Activated CD4-positive, alpha-beta T cell treated with anti-CD3 and anti-CD28 coated beads, Interleukin-2, amount 10 ng/mL, durations not matched to agents 24 days and 14 days (primary cell): ENCODE data around the gene SULT1A3. TPM values are rescaled to one million over a fixed set of nuclear protein-coding genes. Genes with fewer than 3 reads are reported as not detected.
"Not testable (repeated sequence)": the region's sequence is repeated elsewhere in the genome, so short reads cannot be mapped to it uniquely, and the experiment has no call there.

ENCODE experiments used
- DNase-seq: peaks from one replicate; pipeline ENCODE4 v3.0.0; 2022
- H3K27ac Mint-ChIP-seq: one replicate; pipeline ENCODE4 v1.8.0; 2022; ENCODE audit warnings: mild to moderate bottlenecking, mixed read lengths
- H3K27me3 Mint-ChIP-seq: one replicate; pipeline ENCODE4 v1.8.0; 2022; ENCODE audit warnings: mixed read lengths
- H3K36me3 Mint-ChIP-seq: one replicate; pipeline ENCODE4 v1.8.0; 2022; ENCODE audit warnings: low read depth, mild to moderate bottlenecking, mixed read lengths
- H3K4me1 Mint-ChIP-seq: one replicate; pipeline ENCODE4 v1.8.0; 2021; ENCODE audit warnings: mixed read lengths
- H3K4me3 Mint-ChIP-seq: one replicate; pipeline ENCODE4 v1.8.0; 2022; ENCODE audit warnings: mild to moderate bottlenecking, moderate library complexity, mixed read lengths
- H3K9me3 Mint-ChIP-seq: one replicate; pipeline ENCODE4 v1.8.0; 2021; ENCODE audit warnings: mixed read lengths
- intact Hi-C: fragments of 100-400 bp; cut with micrococcal nuclease; formaldehyde crosslinking; loops from one replicate; pipeline ENCODE4 v1.15.1; 2023
- total RNA-seq: library from RNA; stranded (reverse); gene quantifications from 2 replicates; pipeline ENCODE4 v1.2.3, GENCODE V29; 2022

Gene SULT1A3
- total RNA-seq, 1 donor from 2014 or later, result 15.6 TPM

DNA sequence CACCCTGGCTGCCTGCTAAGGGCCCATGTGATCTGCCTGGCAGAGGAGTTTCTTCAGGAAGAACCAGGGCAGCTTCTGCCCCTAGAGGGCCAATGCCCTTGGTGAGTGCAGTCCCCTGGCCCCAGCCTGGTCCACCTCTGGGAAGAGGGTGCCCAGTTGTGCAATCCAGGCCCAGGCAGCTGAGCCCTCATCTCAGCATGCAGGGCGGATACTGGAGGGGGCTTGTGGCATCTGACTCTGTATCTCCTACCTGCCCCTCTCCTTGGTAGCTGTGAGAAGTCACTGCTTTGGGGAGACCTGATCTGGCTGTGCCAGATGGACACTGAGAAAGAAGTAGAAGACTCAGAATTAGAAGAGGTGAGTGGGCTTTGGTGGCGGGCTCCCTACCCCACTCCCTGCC, 2.1 kb upstream of the SULT1A3 start:
- H3K9me3 Mint-ChIP-seq, H3K36me3 Mint-ChIP-seq, intact Hi-C loops, H3K4me1 Mint-ChIP-seq, H3K27me3 Mint-ChIP-seq, H3K4me3 Mint-ChIP-seq, H3K27ac Mint-ChIP-seq: not testable (repeated sequence)
- DNase-seq, result peak; percentile 56

DNA sequence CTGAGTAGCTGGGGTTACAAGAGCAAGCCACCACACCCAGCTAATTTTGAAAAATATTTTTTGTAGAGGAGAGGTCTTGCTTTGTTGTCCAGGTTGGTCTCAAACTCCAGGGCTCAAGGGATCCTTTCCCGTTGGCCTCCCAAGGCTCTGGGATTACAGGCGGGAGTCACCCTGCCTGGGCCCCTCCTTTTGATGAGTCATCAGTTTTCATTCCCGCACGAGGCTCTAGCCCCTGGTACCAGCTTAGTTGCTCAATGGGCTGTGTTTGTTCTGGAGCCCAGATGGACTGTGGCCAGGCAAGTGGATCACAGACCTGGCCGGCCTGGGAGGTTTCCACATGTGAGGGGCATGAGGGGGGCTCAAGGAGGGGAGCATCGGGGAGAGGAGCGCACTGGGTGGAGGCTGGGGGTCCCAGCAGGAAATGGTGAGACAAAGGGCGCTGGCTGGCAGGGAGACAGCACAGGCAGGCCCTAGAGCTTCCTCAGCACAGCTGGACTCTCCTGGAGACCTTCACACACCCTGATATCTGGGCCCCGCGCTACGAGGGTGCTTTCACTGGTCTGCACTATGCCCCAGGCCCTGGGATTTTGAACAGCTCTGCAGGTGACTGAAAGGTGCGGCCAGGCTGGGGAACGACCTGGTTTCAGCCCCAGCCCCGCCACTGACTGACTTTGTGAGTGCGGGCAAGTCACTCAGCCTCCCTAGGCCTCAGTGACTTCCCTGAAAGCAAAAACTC, 721 bp downstream of the SULT1A3 start:
- H3K36me3 Mint-ChIP-seq, H3K27me3 Mint-ChIP-seq, H3K27ac Mint-ChIP-seq, intact Hi-C loops, DNase-seq, H3K4me1 Mint-ChIP-seq, H3K4me3 Mint-ChIP-seq, H3K9me3 Mint-ChIP-seq: not testable (repeated sequence)

DNA sequence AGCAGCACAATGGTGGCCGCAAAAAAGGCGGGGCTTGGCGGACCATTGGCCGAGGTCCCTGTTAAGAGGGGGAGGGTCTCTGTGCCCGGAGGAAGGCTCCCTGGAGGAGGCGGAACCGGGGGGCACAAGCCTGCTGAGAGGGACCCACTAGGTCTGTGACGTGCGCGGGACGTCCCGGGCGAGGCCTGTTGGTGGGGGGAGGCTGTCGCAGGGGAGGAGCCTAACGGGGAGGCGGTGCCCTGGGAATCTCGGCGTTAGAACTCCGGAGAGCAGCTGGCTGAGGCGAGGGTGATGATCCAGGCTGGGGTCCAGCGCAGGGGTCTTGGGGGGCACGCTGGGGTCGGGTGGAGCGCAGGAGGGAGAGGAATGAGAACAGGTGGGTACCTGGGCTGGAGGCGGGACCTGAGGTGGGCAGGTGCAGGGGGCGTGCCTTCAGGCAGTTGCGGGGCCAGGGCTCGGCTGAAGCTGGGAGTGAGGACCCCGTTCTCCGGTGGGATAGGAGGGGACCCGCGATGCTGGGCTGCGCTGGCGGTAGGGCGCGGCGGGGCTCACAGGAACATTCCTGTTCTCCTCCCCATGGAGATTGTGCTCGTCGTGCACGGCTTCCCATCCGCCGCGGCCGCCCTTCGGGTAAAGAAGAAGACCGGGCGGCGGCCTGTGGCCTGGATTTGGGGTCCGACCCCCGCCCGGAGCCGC, 6.6 kb downstream of the SULT1A3 start:
- peak; percentile 60 for DNase-seq
- intact Hi-C loops, H3K4me3 Mint-ChIP-seq, H3K4me1 Mint-ChIP-seq, H3K27me3 Mint-ChIP-seq, H3K27ac Mint-ChIP-seq, H3K36me3 Mint-ChIP-seq, H3K9me3 Mint-ChIP-seq: not testable (repeated sequence)

DNA sequence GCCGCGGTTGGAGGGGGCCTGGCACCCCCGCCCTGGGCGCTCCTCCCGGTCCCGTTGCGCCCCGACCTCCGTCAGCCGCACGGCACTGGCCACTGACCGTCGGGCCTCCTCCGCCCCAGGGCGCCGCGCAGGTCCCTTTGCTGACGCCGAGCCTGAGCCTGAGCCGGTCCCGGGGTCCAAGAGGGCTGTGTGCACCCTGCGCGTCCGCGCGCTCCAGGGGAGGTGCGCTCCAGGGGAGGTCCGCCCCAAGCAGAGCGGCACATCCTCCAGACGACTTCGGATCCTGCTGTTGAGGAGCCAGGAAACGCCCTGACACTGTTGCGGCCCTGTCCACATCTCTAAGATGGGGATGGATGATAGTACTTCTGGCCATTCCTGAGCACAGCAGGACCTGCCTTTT, 7.2 kb downstream of the SULT1A3 start:
- H3K9me3 Mint-ChIP-seq, H3K4me1 Mint-ChIP-seq, H3K27ac Mint-ChIP-seq, DNase-seq, H3K36me3 Mint-ChIP-seq, H3K4me3 Mint-ChIP-seq, H3K27me3 Mint-ChIP-seq, intact Hi-C loops: not testable (repeated sequence)

DNA sequence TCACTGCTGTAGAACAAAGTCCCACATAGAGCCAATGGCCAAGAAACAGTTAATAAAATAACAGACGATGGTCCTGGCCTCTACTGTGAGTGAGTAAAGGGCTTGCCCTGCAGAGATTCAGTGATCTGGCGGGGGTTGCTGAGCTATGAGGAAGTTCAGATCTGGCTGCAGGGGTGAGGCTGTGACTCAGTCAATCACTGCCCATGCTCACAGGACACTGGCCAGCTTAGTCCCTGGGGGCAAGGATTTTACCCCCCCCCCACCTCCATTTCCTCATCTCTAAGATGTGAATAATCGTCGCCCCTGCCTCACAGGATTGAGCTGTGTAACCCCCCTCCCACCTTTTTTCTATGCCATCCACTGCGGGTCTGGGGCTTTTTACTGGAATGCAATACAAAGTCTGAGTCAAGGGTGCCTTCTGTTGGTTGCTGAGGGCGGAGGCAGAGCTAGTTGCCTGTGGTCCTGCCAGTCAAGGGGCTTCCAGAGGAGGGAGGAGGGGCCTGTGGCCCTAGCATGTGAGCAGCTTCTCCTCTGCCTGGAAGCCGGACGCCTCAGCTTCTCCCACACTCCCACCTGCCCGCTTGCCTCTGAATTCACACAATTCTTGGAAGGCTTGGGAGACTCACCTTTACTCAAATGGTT, 8.1 kb downstream of the SULT1A3 start:
- H3K36me3 Mint-ChIP-seq, H3K9me3 Mint-ChIP-seq, H3K27ac Mint-ChIP-seq, H3K4me3 Mint-ChIP-seq, intact Hi-C loops, H3K4me1 Mint-ChIP-seq, H3K27me3 Mint-ChIP-seq: not testable (repeated sequence)
- peak; percentile 6 for DNase-seq

DNA sequence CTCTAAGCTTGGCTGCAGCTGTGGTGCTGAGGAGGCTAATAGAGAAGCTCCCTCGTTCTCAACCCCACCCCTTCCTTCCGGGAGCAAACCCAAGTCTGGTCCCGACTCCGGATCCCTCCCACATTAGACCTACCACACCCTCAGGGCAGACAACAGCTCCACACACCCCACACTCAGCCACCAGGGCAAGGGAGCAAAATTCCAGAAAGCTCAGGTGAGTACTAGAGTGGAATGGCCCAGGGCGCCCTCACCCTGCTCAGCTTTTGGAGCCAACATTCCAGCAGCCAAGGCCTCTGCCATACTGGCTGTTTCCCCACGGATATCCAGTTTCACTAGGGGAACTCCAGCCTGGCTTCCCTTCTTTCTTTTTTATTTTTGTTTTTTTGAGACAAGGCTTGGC, 10.0 kb downstream of the SULT1A3 start:
- H3K4me1 Mint-ChIP-seq, intact Hi-C loops, H3K27me3 Mint-ChIP-seq, H3K4me3 Mint-ChIP-seq, H3K27ac Mint-ChIP-seq, H3K9me3 Mint-ChIP-seq, H3K36me3 Mint-ChIP-seq: not testable (repeated sequence)
- DNase-seq, result peak; percentile 71

DNA sequence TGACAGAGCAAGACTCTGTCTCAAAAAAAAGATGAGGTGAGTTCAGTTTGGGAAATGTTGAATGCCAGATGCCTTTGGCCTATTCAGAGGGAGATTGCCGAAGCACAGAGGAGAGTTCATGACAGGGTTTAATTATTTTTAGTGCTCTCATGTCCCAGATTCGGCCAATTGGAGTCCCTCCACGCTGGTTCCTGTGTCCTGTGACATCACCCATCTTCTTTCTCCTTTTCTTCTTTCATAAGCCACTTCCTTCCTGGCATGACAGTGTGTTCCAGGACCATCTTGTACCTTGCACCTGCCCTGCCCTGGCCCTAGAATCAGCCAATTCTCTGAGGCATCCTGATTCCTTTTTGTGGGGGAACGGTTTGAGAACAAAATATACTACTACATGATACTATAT, 12.4 kb downstream of the SULT1A3 start:
- H3K9me3 Mint-ChIP-seq, H3K27me3 Mint-ChIP-seq, intact Hi-C loops, H3K4me1 Mint-ChIP-seq, H3K27ac Mint-ChIP-seq, DNase-seq, H3K4me3 Mint-ChIP-seq, H3K36me3 Mint-ChIP-seq: not testable (repeated sequence)

DNA sequence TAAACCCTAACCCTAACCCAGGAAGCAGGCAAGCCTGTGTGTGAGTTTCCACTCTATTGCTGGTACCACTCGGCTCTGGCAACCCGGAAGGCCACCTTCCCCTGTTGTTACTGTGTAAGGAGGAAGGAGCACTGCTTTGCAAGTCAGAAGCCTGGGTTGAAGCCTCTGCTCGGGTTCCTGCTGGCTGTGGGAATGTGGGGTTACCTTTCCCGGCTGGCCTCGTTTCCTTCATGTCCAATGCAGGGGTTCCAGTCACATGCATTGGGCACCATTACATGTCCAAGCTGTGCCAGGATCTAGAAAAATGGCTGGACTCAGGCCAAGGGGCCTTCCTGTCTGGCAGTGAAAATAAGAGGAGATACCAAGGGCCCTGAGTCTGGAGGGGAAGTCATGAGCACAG, 18.0 kb downstream of the SULT1A3 start:
- intact Hi-C loops, H3K27me3 Mint-ChIP-seq, H3K36me3 Mint-ChIP-seq, H3K4me1 Mint-ChIP-seq, H3K4me3 Mint-ChIP-seq, H3K9me3 Mint-ChIP-seq, H3K27ac Mint-ChIP-seq: not testable (repeated sequence)
- peak; percentile 48 for DNase-seq

DNA sequence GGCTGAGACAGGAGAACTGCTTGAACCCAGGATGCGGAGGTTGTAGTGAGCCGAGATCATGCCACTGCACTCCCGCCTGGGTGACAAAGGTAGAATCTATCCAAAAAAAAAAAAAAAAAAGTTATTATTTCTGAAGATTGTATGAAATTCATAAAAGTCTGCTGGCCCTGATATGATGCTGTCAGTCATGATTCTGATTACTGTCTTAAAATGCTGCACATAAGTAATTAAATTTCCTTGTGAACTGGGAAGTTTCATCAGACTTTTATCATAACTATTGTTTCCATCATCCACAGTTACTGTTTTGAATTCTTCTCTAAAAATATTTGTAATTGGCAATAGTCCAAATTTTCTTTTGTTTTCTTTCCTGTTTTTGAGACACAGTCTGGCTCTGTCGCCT, 49.3 kb downstream of the SULT1A3 start, which contains the start of gene NPIPB13:
Gene NPIPB13, minus strand, starts transcription at position 101 of the 400 bp plus-strand sequence. CDS start 2,906 bp downstream, outside the sequence.
- H3K4me3 Mint-ChIP-seq, intact Hi-C loops, DNase-seq, H3K4me1 Mint-ChIP-seq, H3K27me3 Mint-ChIP-seq, H3K36me3 Mint-ChIP-seq, H3K27ac Mint-ChIP-seq, H3K9me3 Mint-ChIP-seq: not testable (repeated sequence)

Other genes starting within 250 kb of the SULT1A3 start
- 41.7 and 43.8 TPM in 2 replicates for gene TMEM219, start 237.2 kb upstream of the SULT1A3 start, total RNA-seq
- gene TAOK2, start 225.4 kb upstream of the SULT1A3 start, total RNA-seq, result 35.8 and 38.7 TPM in 2 replicates
- 45.9 and 47.7 TPM in 2 replicates for gene HIRIP3, start 203.6 kb upstream of the SULT1A3 start, total RNA-seq
- gene INO80E, start 203.0 kb upstream of the SULT1A3 start, total RNA-seq, result 129 and 133 TPM in 2 replicates
- 2.7 and 3.2 TPM in 2 replicates for gene DOC2A, start 188.2 kb upstream of the SULT1A3 start, total RNA-seq
- not detected in 2 replicates for gene C16orf92, start 176.1 kb upstream of the SULT1A3 start, total RNA-seq
- 1.5 and 1.8 TPM in 2 replicates for gene TLCD3B, start 168.0 kb upstream of the SULT1A3 start, total RNA-seq
- gene ALDOA, start 133.5 kb upstream of the SULT1A3 start, total RNA-seq, result 2,074 and 2,109 TPM in 2 replicates
- gene PPP4C, start 123.3 kb upstream of the SULT1A3 start, total RNA-seq, result 144 and 145 TPM in 2 replicates
- gene TBX6, start 107.3 kb upstream of the SULT1A3 start, total RNA-seq, result 2.1 TPM in 2 replicates
- 11.8 and 11.9 TPM in 2 replicates for gene YPEL3, start 103.0 kb upstream of the SULT1A3 start, total RNA-seq
- 6.0 and 6.6 TPM in 2 replicates for gene GDPD3, start 85.7 kb upstream of the SULT1A3 start, total RNA-seq
- gene MAPK3, start 76.0 kb upstream of the SULT1A3 start, total RNA-seq, result 53.9 and 56.4 TPM in 2 replicates
- 748 and 758 TPM in 2 replicates for gene CORO1A, start 15.7 kb upstream of the SULT1A3 start, total RNA-seq
- gene BOLA2B, start 5.6 kb upstream of the SULT1A3 start, total RNA-seq, result 280 and 300 TPM in 2 replicates
- gene SLX1A, start 5.4 kb upstream of the SULT1A3 start, total RNA-seq, result 73.0 and 80.7 TPM in 2 replicates
- gene NPIPB13, start 49.2 kb downstream of the SULT1A3 start, total RNA-seq, result 14.5 and 21.1 TPM in 2 replicates
- gene CD2BP2, start 156.1 kb downstream of the SULT1A3 start, total RNA-seq, result 80.5 and 93.2 TPM in 2 replicates
- gene TBC1D10B, start 171.2 kb downstream of the SULT1A3 start, total RNA-seq, result 68.9 TPM in 2 replicates
- 1.0 and 1.3 TPM in 2 replicates for gene MYL11, start 175.5 kb downstream of the SULT1A3 start, total RNA-seq
- 162 and 163 TPM in 2 replicates for gene SEPTIN1, start 183.3 kb downstream of the SULT1A3 start, total RNA-seq
- gene ZNF48, start 196.2 kb downstream of the SULT1A3 start, total RNA-seq, result 16.5 and 18.3 TPM in 2 replicates
- 8.6 and 10.3 TPM in 2 replicates for gene ZNF771, start 208.4 kb downstream of the SULT1A3 start, total RNA-seq
- 167 and 176 TPM in 2 replicates for gene DCTPP1, start 230.8 kb downstream of the SULT1A3 start, total RNA-seq
- gene SEPHS2, start 246.6 kb downstream of the SULT1A3 start, total RNA-seq, result 79.7 and 80.2 TPM in 2 replicates